ENCODE results near the gene MIEF2.

DNA sequence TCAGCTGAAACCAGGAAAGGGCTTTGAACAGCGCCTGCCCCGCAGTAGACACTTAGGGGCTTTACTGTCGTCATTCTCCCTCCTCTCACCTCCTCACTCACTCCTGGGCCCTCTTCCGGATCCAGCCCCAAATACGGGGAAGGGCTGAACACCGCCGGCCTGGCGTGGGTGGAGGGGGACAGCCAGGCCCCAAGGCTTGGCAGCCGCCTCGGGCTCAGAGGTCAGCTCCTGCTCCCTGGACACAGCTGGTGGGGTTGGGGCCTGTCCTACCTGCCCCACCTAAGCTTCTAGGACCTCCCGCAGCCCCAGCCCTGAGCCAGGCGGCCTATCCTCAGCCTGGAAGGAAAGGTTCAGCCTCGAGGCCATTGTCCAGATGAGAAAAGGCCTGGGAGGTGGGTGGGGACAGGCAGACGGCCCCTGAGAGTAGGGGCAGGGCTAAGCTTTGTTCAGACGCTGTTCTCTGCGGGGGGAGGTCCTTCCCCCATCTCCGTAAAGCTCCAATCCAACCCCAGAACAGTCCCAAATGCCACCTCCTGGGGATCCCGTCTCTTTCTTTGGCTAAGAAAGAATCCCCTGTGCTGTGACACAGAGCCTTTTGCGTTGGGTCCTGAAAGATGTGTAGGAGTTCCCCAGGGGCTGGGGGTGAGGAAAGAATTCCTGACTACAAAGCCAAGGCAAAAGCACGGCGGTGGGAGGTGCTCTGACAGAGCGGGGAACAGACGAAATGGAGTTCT is 35.9 kb upstream of the MIEF2 start:
- TF ChIP-seq, protein P1, sequence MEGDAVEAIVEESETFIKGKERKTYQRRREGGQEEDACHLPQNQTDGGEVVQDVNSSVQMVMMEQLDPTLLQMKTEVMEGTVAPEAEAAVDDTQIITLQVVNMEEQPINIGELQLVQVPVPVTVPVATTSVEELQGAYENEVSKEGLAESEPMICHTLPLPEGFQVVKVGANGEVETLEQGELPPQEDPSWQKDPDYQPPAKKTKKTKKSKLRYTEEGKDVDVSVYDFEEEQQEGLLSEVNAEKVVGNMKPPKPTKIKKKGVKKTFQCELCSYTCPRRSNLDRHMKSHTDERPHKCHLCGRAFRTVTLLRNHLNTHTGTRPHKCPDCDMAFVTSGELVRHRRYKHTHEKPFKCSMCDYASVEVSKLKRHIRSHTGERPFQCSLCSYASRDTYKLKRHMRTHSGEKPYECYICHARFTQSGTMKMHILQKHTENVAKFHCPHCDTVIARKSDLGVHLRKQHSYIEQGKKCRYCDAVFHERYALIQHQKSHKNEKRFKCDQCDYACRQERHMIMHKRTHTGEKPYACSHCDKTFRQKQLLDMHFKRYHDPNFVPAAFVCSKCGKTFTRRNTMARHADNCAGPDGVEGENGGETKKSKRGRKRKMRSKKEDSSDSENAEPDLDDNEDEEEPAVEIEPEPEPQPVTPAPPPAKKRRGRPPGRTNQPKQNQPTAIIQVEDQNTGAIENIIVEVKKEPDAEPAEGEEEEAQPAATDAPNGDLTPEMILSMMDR (IDR thresholded peaks at IDR 0.05), result no peak
- no peak for TF ChIP-seq POLR2A (IDR thresholded peaks at IDR 0.05)
